Ovary (tissue), 9 donors: ENCODE results near the gene CGB7. TPM values are rescaled to one million over a fixed set of nuclear protein-coding genes. Genes with fewer than 3 reads are reported as not detected.

Experiments
- DNase-seq, 5 donors: peaks; one replicate each; pipeline ENCODE4 v3.0.0-alpha.2; 2019 to 2020
- H3K27ac ChIP-seq, 2 donors: fragments of 200-600 bp; one replicate each; pipeline versions ENCODE4 v1.5.1 to v1.8.0; 2019 to 2022
- H3K27me3 ChIP-seq: fragments of 200-600 bp; one replicate; pipeline ENCODE4 v1.8.0; 2022
- H3K36me3 ChIP-seq: fragments of 200-600 bp; sonication (generic); one replicate; pipeline ENCODE4 v1.5.1; 2019
- H3K4me1 ChIP-seq: one replicate; pipeline ENCODE4 v1.8.1; 2013; ENCODE audit warnings: mild to moderate bottlenecking, moderate library complexity; ENCODE audit not compliant: insufficient read depth
- H3K4me3 ChIP-seq: fragments of 200-600 bp; sonication (generic); one replicate; pipeline ENCODE4 v1.5.1; 2017
- H3K9me3 ChIP-seq, 2 donors: fragments of 200-600 bp in 1 of 2; sonication (generic) in 1 of 2; one replicate each; pipeline versions ENCODE4 v1.5.1 to v1.8.1; 2013 to 2019; ENCODE audit warnings: mild to moderate bottlenecking in 1 of 2, moderate library complexity in 1 of 2
- CTCF ChIP-seq, 3 donors: fragments of 450-650 bp in 2 of 3; fragments of 200-600 bp in 1 of 3; IDR thresholded peaks; one replicate each; pipeline versions ENCODE4 v1.5.1 to v1.8.0; 2016 to 2022; ENCODE audit warnings: antibody characterized with exemption in 3 of 3, mild to moderate bottlenecking in 1 of 3
- EP300 ChIP-seq: sonication (generic); formaldehyde crosslinking; IDR thresholded peaks from one replicate; pipeline ENCODE4 v1.6.1; 2017; ENCODE audit warnings: antibody characterized with exemption
- POLR2A ChIP-seq: fragments of 450-650 bp; IDR thresholded peaks from one replicate; pipeline ENCODE4 v1.6.1; 2017; ENCODE audit warnings: antibody characterized with exemption, mild to moderate bottlenecking, moderate library complexity
- WGBS, 3 donors: extraction: QIAGEN DNeasy Blood & Tissue Kit in 1 of 3; methylation state at CpG; one replicate each; pipeline versions ENCODE4 v1.1.5 to v1.1.7; 2013 to 2017; 5-methylcytosine and 5-hydroxymethylcytosine counted together
- intact Hi-C, 4 donors: fragments of 100-400 bp; cut with DNase I; formaldehyde crosslinking; loops; one replicate each; pipeline versions ENCODE4 v1.11.0 to v1.15.1; 2022 to 2023
- polyA plus RNA-seq, 2 donors: library from polyadenylated mRNA; stranded (reverse); fragments of 200-250 nt in 1 of 2; fragments of 350-450 nt in 1 of 2; fragmentation: Illumina TruSeq in 1 of 2; extraction: RNeasy Lipid Tissue Mini Kit (QIAGEN cat#74804) in 1 of 2; gene quantifications; one replicate each; pipeline ENCODE4 v1.2.3, GENCODE V29; 2013 to 2014
- total RNA-seq, 7 donors: library from RNA; depleted of rRNA in 2 of 7; stranded (reverse); fragments of >200 nt in 2 of 7; fragmentation: NEBNext Ultra II Directional in 3 of 7; extraction: Animal tissue kit (Norgen Biotek cat#: 25700) in 3 of 7; gene quantifications; one replicate each; pipeline versions ENCODE4 v1.1.0 to v1.2.4, GENCODE V29; 2016 to 2023
- donor health status: DM: no; HTN: no; CAD: no; lungs with moderate emphysema.
- donor health status: DM: no; HTN: no; CAD: no.
- donor health status: Bipolar disorder and iron deficiency.
- donor health status: DM: yes; HTN: yes; CAD: no.
- donor health status: DM: no; HTN: no; CAD: no.
- donor health status: DM: yes; HTN: yes; CAD: no.

The CGB7 gene
- total and polyA plus RNA-seq, 9 donors: 0.15 TPM; not detected in 8

GRCh38 chr19:49085868-49086232 lies 28.3 kb upstream of the CGB7 start:
- DNase-seq: no peak
- no peaks in the 10 kb centered on the region for H3K27me3 ChIP-seq
- WGBS, 3 donors: 0 to 2% (median 1%) methylated on average over 14 of the region's 14 CpGs
- H3K36me3 ChIP-seq: no peaks in the 10 kb centered on the region
- H3K27ac ChIP-seq: peak overlapping the region; percentile 79 to 81
- H3K4me1 ChIP-seq: peaks cover 10% of the 10 kb centered on the region
- intact Hi-C loops: no loop called here
- TF ChIP-seq POLR2A (no peak), EP300 (no peak), CTCF (IDR thresholded peaks at IDR 0.05) (no peak)
- H3K9me3 ChIP-seq: no peaks in the 10 kb centered on the region
- H3K4me3 ChIP-seq: peak overlapping the region; percentile 63

DNA sequence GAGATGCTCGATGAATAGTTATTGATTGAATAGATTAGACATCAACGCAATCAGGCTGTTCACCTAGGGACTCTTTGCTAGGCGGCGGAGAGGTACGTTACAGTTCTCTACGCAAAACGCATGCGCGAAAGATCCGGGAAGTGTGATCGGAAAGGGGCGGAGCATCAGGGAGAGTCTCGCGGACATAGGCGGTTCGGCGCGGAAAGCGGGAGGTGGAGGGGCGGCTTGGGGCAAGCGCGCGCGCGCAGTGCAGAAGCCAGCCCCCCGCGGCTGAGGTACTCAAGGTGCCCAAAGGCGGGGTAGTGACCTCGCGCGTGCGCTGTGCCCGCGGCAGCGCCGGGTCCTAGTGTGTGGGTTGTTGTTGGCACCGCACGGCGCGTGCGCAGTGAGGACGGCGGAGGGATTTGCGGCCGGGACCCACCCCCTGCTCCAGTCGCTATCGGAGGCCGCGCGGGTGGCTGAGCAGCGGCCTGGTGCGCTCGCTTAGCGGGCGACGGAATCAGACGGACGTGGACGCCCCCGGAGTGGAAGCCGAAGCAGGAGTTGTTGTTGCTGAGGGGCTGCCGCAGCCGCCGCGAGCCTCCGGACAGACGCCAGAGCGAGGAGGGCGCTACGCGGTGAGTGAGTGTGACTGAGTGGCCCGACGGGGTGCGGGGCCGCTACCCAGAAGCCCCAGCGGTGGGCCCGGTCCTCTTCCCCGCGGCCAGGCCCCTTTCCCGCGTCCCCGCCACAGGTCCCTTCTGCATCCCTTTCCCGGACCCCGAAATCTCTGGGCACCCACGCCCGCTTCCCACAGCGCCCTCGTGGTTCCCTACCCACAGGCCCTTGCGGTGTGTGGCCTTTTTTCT lies 27.7 kb upstream of the CGB7 start, which contains the start of gene SNRNP70:
TSS of gene SNRNP70 (plus strand) at position 432 of the 848 bp plus-strand sequence. CDS start 964 bp downstream, outside the sequence.
- 0 to 1% (median 0%) methylated on average over 60 to 89 of the region's 89 CpGs for WGBS, 3 donors
- intact Hi-C loops: no loop called here

GRCh38 chr19:49084206-49085019 lies 26.9 kb upstream of the CGB7 start:
- intact Hi-C loops: no loop called here
- Histone ChIP-seq H3K4me3 (peak overlapping the region; percentile 63), H3K27ac (peak overlapping the region; percentile 79 to 81), H3K27me3 (no peaks in the 10 kb centered on the region), H3K36me3 (no peaks in the 10 kb centered on the region), H3K4me1 (peaks cover 10% of the 10 kb centered on the region), H3K9me3 (no peaks in the 10 kb centered on the region)
- peak in 2 of 5 donors; percentile 21 to 46 for DNase-seq
- TF ChIP-seq CTCF (IDR thresholded peaks at IDR 0.05) (no peak), POLR2A (no peak), EP300 (no peak)
- WGBS, 3 donors: 62 to 68% (median 66%) methylated on average over 26 of the region's 26 CpGs

More for the DNA sequence above, 27.7 kb upstream of the CGB7 start, which contains the start of gene SNRNP70:
- peaks cover 10% of the 10 kb centered on the region for H3K4me1 ChIP-seq
- no peaks in the 10 kb centered on the region for H3K9me3 ChIP-seq
- H3K36me3 ChIP-seq: no peaks in the 10 kb centered on the region
- H3K27me3 ChIP-seq: no peaks in the 10 kb centered on the region
- peak; percentile 99 to 100 (median 99) for DNase-seq
- H3K4me3 ChIP-seq: peak within 1 kb of the TSS; percentile 63
- TF ChIP-seq EP300 (peak; percentile 57), POLR2A (peak; percentile 94), CTCF (IDR thresholded peaks at IDR 0.05) (peak in 1 of 3 donors; percentile 34)
- peak within 1 kb of the TSS; percentile 79 to 81 for H3K27ac ChIP-seq

GRCh38 chr19:49081273-49081672 lies 23.7 kb upstream of the CGB7 start:
- H3K27ac ChIP-seq: no peak overlapping the region
- intact Hi-C loops: no loop called here

More at GRCh38 chr19:49081273-49081672, 23.7 kb upstream of the CGB7 start:
- Histone ChIP-seq H3K36me3 (no peaks in the 10 kb centered on the region), H3K4me1 (peaks cover 3% of the 10 kb centered on the region), H3K4me3 (no peak overlapping the region), H3K27me3 (no peaks in the 10 kb centered on the region), H3K9me3 (no peaks in the 10 kb centered on the region)
- no peak for DNase-seq
- TF ChIP-seq CTCF (IDR thresholded peaks at IDR 0.05): no peak
- TF ChIP-seq POLR2A: no peak
- TF ChIP-seq EP300: no peak
- 56 to 79% (median 65%) methylated on average over 1 of the region's 1 CpG for WGBS, 3 donors
